Gastroesophageal sphincter (tissue), 4 donors: ENCODE results near the gene FHAD1. TPM values are rescaled to one million over a fixed set of nuclear protein-coding genes. Genes with fewer than 3 reads are reported as not detected.

Experiments used
- ATAC-seq: fragments of 150-250 bp; one replicate; pipeline ENCODE4 v1.9.1; 2016; ENCODE audit warnings: mild to moderate bottlenecking, moderate library complexity
- H3K27ac ChIP-seq, 4 donors: fragments of 200-600 bp; sonication (generic) in 3 of 4; 1 replicate in 3 of 4; 2 replicates in 1 of 4; pipeline ENCODE4 v1.5.1; 2016 to 2019
- H3K27me3 ChIP-seq: fragments of 200-600 bp; sonication (generic); one replicate; pipeline ENCODE4 v1.5.1; 2019
- H3K36me3 ChIP-seq, 2 donors: fragments of 200-600 bp; sonication (generic); one replicate each; pipeline ENCODE4 v1.5.1; 2019; ENCODE audit warnings: control low read depth in 1 of 2
- H3K4me1 ChIP-seq, 3 donors: fragments of 200-600 bp; sonication (generic); 1 replicate in 2 of 3; 2 replicates in 1 of 3; pipeline ENCODE4 v1.5.1; 2016 to 2019; ENCODE audit warnings: control low read depth in 2 of 3
- H3K4me3 ChIP-seq, 2 donors: fragments of 200-600 bp; sonication (generic); one replicate each; pipeline ENCODE4 v1.5.1; 2019; ENCODE audit warnings: mild to moderate bottlenecking in 1 of 2, moderate library complexity in 1 of 2
- H3K9me3 ChIP-seq, 3 donors: fragments of 200-600 bp; sonication (generic); one replicate each; pipeline ENCODE4 v1.5.1; 2017 to 2019; ENCODE audit warnings: control low read depth in 2 of 3
- EP300 ChIP-seq: sonication (generic); formaldehyde crosslinking; IDR thresholded peaks from one replicate; pipeline ENCODE4 v1.6.1; 2017; ENCODE audit warnings: antibody characterized with exemption, mild to moderate bottlenecking
- POLR2A ChIP-seq, 2 donors: fragments of 450-650 bp; IDR thresholded peaks; one replicate each; pipeline ENCODE4 v1.6.1; 2017; ENCODE audit warnings: antibody characterized with exemption in 2 of 2, mild to moderate bottlenecking in 2 of 2, moderate library complexity in 1 of 2
- POLR2AphosphoS5 ChIP-seq: sonication (generic); formaldehyde crosslinking; IDR thresholded peaks from one replicate; pipeline ENCODE4 v1.6.1; 2017; ENCODE audit warnings: antibody characterized with exemption
- WGBS, 2 donors: methylation state at CpG; one replicate each; pipeline ENCODE4 v1.1.5; 2018; ENCODE audit warnings: low coverage in 1 of 2; 5-methylcytosine and 5-hydroxymethylcytosine counted together
- total RNA-seq, 4 donors: library from RNA; depleted of rRNA; stranded (reverse); fragments of >200 nt; gene quantifications; one replicate each; pipeline ENCODE4 v1.1.0, GENCODE V29; 2016
- TF ChIP-seq, protein P1 (sequence below), 4 experiments: fragments of 200-600 bp in 2 of 4; fragments of 450-650 bp in 2 of 4; sonication (generic) in 1 of 4; IDR thresholded peaks; one replicate each; pipeline ENCODE4 v1.5.1; 2017 to 2019; ENCODE audit warnings: antibody characterized with exemption in 4 of 4, mild to moderate bottlenecking in 2 of 4, moderate library complexity in 2 of 4

The FHAD1 gene
- total RNA-seq, 4 donors from 2014 or later: 1.1 TPM; not detected in 3

DNA sequence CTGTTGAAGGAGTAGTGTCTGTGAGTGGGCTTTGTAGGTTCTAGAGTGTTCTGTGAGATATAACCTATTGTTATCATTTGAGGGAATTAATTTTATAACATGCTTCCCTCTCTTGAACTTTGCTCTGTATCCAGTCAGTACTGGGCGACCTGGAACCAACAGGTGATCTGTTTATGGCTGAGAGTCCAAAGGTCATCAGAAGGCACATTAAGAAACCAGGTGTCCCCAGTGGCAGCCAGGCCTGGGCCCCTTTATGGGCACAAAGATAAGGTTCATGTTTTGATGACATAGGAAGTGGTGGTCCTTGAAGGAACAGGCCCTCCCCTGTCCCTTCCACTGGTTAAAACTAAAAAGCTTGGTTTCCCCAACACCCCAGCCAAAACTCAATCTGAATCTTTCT is 61.1 kb downstream of the FHAD1 start:
- Histone ChIP-seq H3K27ac (no peak overlapping the region), H3K27me3 (no peaks in the 10 kb centered on the region), H3K9me3 (peaks cover 0 to 8% (median 0%) of the 10 kb centered on the region in 3 donors), H3K36me3 (no peaks in the 10 kb centered on the region), H3K4me3 (no peak overlapping the region), H3K4me1 (peaks cover 0 to 6% (median 0%) of the 10 kb centered on the region in 3 donors)
- no peak for TF ChIP-seq POLR2A (IDR thresholded peaks at IDR 0.05)
- 71% methylated on average over 1 of the region's 1 CpG; no CpG with 5 or more reads in 1 of the 2 donors for WGBS, 2 donors
- ATAC-seq: no peak

DNA sequence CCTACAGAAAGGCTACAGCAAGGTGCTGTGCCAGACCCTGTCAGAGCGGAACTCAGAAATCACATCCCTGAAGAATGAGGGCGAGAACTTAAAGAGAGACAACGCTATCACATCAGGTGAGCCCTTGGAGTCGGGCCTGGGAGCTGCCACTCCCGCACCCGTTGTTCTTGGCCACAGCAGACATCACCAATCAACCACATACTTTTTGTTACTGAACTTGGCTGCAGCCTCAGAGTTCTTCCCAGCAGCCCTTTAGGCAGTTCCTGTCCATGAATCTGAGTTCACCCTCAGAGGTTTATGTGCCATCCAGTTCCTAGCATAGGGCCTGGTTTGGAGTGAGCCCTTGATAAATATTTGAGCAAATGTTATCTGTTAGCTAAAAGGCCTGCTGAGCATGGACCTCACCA is 61.6 kb downstream of the FHAD1 start:
- TF ChIP-seq EP300 (no peak), POLR2A (IDR thresholded peaks at IDR 0.05) (no peak), POLR2AphosphoS5 (no peak)
- TF ChIP-seq, protein P1, sequence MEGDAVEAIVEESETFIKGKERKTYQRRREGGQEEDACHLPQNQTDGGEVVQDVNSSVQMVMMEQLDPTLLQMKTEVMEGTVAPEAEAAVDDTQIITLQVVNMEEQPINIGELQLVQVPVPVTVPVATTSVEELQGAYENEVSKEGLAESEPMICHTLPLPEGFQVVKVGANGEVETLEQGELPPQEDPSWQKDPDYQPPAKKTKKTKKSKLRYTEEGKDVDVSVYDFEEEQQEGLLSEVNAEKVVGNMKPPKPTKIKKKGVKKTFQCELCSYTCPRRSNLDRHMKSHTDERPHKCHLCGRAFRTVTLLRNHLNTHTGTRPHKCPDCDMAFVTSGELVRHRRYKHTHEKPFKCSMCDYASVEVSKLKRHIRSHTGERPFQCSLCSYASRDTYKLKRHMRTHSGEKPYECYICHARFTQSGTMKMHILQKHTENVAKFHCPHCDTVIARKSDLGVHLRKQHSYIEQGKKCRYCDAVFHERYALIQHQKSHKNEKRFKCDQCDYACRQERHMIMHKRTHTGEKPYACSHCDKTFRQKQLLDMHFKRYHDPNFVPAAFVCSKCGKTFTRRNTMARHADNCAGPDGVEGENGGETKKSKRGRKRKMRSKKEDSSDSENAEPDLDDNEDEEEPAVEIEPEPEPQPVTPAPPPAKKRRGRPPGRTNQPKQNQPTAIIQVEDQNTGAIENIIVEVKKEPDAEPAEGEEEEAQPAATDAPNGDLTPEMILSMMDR (IDR thresholded peaks at IDR 0.05): no peak
- Histone ChIP-seq H3K9me3 (peaks cover 0 to 8% (median 0%) of the 10 kb centered on the region in 3 donors), H3K27me3 (no peaks in the 10 kb centered on the region), H3K36me3 (no peaks in the 10 kb centered on the region), H3K4me1 (peaks cover 0 to 6% (median 0%) of the 10 kb centered on the region in 3 donors), H3K27ac (no peak overlapping the region), H3K4me3 (no peak overlapping the region)
- no peak for ATAC-seq
- 100% methylated on average over 1 of the region's 6 CpGs; no CpG with 5 or more reads in 1 of the 2 donors for WGBS, 2 donors

DNA sequence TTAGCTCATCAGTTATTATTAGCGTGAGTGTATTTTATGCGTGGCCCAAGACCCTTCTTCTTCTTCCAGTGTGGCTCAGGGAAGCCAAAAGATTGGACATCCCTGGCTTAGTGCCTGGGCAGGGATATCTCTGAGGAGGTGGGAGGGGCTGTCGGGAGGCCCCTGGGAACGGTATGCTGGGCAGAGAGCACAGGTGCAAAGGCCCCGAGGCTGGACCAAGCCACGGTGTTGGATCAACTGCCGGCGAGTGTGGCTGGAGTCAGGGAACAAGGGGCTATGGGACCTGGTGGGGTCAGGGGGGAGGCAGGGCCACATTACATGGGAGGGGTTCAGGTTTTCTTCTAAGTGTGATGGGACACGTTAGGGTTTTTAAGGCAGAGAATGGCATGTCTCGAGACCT is 62.7 kb downstream of the FHAD1 start:
- H3K9me3 ChIP-seq: peaks cover 0 to 8% (median 0%) of the 10 kb centered on the region in 3 donors
- 72% methylated on average over 4 of the region's 10 CpGs; no CpG with 5 or more reads in 1 of the 2 donors for WGBS, 2 donors
- peaks cover 0 to 2% (median 0%) of the 10 kb centered on the region in 3 donors for H3K4me1 ChIP-seq
- H3K27me3 ChIP-seq: no peaks in the 10 kb centered on the region
- H3K36me3 ChIP-seq: no peaks in the 10 kb centered on the region
- no peak overlapping the region for H3K4me3 ChIP-seq
- TF ChIP-seq POLR2AphosphoS5 (no peak), EP300 (no peak), POLR2A (IDR thresholded peaks at IDR 0.05) (no peak)
- TF ChIP-seq, protein P1 (IDR thresholded peaks at IDR 0.05): no peak
- no peak for ATAC-seq
- H3K27ac ChIP-seq: no peak overlapping the region

DNA sequence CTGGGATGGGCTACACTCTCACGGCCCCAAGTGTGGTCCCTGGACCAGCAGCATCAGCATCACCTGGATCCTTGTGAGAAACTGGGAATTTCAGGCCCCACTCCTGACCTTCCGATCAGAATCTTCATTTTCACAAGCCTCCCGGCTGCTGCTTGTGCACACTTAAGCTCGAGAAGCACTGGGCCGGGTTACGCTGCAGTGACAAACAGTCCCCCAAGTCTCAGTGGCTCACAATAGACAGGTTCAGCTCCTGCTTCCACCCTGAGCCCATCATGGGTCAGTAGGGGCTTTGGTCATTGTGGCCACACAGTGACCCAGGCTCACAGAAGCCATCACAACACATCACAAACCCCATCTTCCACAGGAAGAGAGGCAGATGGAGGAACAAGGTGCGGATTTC is 63.5 kb downstream of the FHAD1 start:
- Histone ChIP-seq H3K27me3 (no peaks in the 10 kb centered on the region), H3K27ac (no peak overlapping the region), H3K4me3 (no peak overlapping the region), H3K36me3 (no peaks in the 10 kb centered on the region), H3K4me1 (no peaks in the 10 kb centered on the region), H3K9me3 (peaks cover 0 to 8% (median 0%) of the 10 kb centered on the region in 3 donors)
- TF ChIP-seq POLR2A (IDR thresholded peaks at IDR 0.05) (no peak), EP300 (no peak), POLR2AphosphoS5 (no peak)
- TF ChIP-seq, protein P1 (IDR thresholded peaks at IDR 0.05): no peak
- no peak for ATAC-seq
- 95% methylated on average over 6 of the region's 7 CpGs; no CpG with 5 or more reads in 1 of the 2 donors for WGBS, 2 donors

DNA sequence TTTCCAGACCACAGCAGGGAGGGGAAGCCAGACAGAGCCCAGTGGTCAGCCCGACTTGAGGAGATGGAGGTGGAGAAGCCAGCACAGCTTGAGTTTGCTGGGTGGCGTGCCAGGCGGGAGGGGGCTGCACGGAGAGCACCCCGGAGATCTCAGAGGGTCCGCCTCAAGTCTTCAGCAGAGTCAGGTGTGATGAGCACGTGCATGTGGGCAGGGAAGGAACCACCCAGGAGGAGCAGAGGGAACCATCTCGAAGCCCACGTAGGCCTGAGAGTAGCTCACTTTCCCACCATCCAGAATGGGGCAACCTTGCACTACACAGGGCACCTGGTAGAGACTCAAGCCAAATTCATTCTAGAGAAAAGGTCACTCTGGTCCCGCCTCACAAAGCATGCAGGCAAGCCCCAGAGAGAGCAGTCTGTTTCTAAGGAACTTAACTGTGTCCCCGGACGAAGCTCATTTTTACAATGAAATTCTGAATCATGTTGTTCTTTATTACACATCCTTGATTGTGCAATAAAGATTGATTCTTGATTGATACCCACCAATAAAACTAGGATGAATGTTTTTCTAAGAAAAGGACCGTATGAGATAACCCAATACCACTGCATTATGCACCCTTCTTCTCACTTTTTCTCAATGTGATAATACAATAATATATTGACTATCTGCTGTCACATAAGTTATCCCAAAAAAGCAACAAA is 64.2 kb downstream of the FHAD1 start:
- peaks cover 0 to 8% (median 0%) of the 10 kb centered on the region in 3 donors for H3K9me3 ChIP-seq
- no peak for TF ChIP-seq EP300
- no peak for TF ChIP-seq POLR2A (IDR thresholded peaks at IDR 0.05)
- TF ChIP-seq, protein P1 (IDR thresholded peaks at IDR 0.05): no peak
- no peak for TF ChIP-seq POLR2AphosphoS5
- peaks cover 6% of the 10 kb centered on the region for H3K27me3 ChIP-seq
- H3K4me1 ChIP-seq: no peaks in the 10 kb centered on the region
- no peaks in the 10 kb centered on the region for H3K36me3 ChIP-seq
- H3K27ac ChIP-seq: no peak overlapping the region
- 84 to 98% methylated on average over 4 to 10 of the region's 13 CpGs for WGBS, 2 donors
- no peak for ATAC-seq
- no peak overlapping the region for H3K4me3 ChIP-seq
